HG03066 (cell line): ENCODE data around the gene ASTN2.

Experiments
- ATAC-seq: cut with Tn5 transposase; IDR thresholded peaks from one replicate; pipeline ENCODE4 v1.9.1; 2021; ENCODE audit warnings: low read depth; ENCODE audit not compliant: unreplicated experiment

ASTN2 gene

GRCh38 chr9:116483622-116484491 is 931.0 kb downstream of the ASTN2 start:
- ATAC-seq, result no peak

GRCh38 chr9:116482740-116483139 is 932.1 kb downstream of the ASTN2 start:
- ATAC-seq, result no peak

- no peak for ATAC-seq
These were observed 934.2 kb downstream of the ASTN2 start for GRCh38 chr9:116480700-116481099.

GRCh38 chr9:116479967-116480366 is 934.9 kb downstream of the ASTN2 start:
- no peak for ATAC-seq

- no peak for ATAC-seq
These were observed 935.8 kb downstream of the ASTN2 start for GRCh38 chr9:116479056-116479544.

GRCh38 chr9:116477584-116478141 is 937.2 kb downstream of the ASTN2 start:
- no peak for ATAC-seq

- ATAC-seq, result no peak
These were observed 937.9 kb downstream of the ASTN2 start for GRCh38 chr9:116476935-116477381.

- no peak for ATAC-seq
These were observed 938.9 kb downstream of the ASTN2 start for GRCh38 chr9:116476002-116476401.

- ATAC-seq, result no peak
These were observed 939.7 kb downstream of the ASTN2 start for GRCh38 chr9:116475201-116475600.

- no peak for ATAC-seq
These were observed 942.8 kb downstream of the ASTN2 start for GRCh38 chr9:116471944-116472506.

- ATAC-seq, result no peak
These were observed 943.6 kb downstream of the ASTN2 start for GRCh38 chr9:116471093-116471906.

GRCh38 chr9:116468793-116469527 is 945.9 kb downstream of the ASTN2 start:
- no peak for ATAC-seq

- no peak for ATAC-seq
These were observed 946.5 kb downstream of the ASTN2 start for GRCh38 chr9:116468369-116468768.

GRCh38 chr9:116467740-116468351 is 947.0 kb downstream of the ASTN2 start:
- no peak for ATAC-seq

GRCh38 chr9:116466271-116467235 is 948.3 kb downstream of the ASTN2 start:
- ATAC-seq, result no peak

- ATAC-seq, result no peak
These were observed 949.1 kb downstream of the ASTN2 start for GRCh38 chr9:116465576-116466270.

GRCh38 chr9:116464987-116465571 is 949.8 kb downstream of the ASTN2 start:
- no peak for ATAC-seq

GRCh38 chr9:116464423-116464822 is 950.4 kb downstream of the ASTN2 start:
- ATAC-seq, result no peak
